LNCaP clone FGC (cell line): ENCODE measurements around the gene SLC39A13.

Experiments used
- DNase-seq: peaks from one replicate; pipeline ENCODE4 v3.0.0-alpha.2; 2011; ENCODE audit warnings: low read depth
- H3K4me3 ChIP-seq: 2 replicates; pipeline ENCODE4 v1.5.1; 2011; ENCODE audit warnings: mild to moderate bottlenecking, low read depth, low read length, control low read depth
- CTCF ChIP-seq: IDR thresholded peaks from 2 replicates; pipeline ENCODE4 v1.5.1; 2012; ENCODE audit warnings: mild to moderate bottlenecking; ENCODE audit not compliant: control insufficient read depth, insufficient read depth; ENCODE audit errors: extremely low read depth

The SLC39A13 gene

GRCh38 chr11:47376107-47376524 lies 32.3 kb upstream of the SLC39A13 start:
- no peak overlapping the region for H3K4me3 ChIP-seq
- TF ChIP-seq CTCF = no peak
- no peak for DNase-seq

GRCh38 chr11:47376525-47377371 lies 31.6 kb upstream of the SLC39A13 start:
- no peak for DNase-seq
- TF ChIP-seq CTCF = no peak
- no peak overlapping the region for H3K4me3 ChIP-seq

- no peak for TF ChIP-seq CTCF
- no peak for DNase-seq
- H3K4me3 ChIP-seq = no peak overlapping the region
Observed at GRCh38 chr11:47377571-47378009, 30.8 kb upstream of the SLC39A13 start.

- TF ChIP-seq CTCF = no peak
- DNase-seq = no peak
- no peak within 1 kb of the TSS for H3K4me3 ChIP-seq
Observed at GRCh38 chr11:47378010-47378835, 30.2 kb upstream of the SLC39A13 start, which contains the start of gene SPI1. SPI1 (minus strand) TSS chr11:47378547; CDS start chr11:47378353, 194 bp downstream.

- no peak for DNase-seq
- no peak for TF ChIP-seq CTCF
- H3K4me3 ChIP-seq = no peak overlapping the region
Observed at GRCh38 chr11:47378836-47379170, 29.6 kb upstream of the SLC39A13 start.

GRCh38 chr11:47379317-47379716 lies 29.1 kb upstream of the SLC39A13 start:
- no peak for DNase-seq
- H3K4me3 ChIP-seq = no peak overlapping the region
- TF ChIP-seq CTCF = no peak
